ENCODE results near the gene LRRC14B.

DNA sequence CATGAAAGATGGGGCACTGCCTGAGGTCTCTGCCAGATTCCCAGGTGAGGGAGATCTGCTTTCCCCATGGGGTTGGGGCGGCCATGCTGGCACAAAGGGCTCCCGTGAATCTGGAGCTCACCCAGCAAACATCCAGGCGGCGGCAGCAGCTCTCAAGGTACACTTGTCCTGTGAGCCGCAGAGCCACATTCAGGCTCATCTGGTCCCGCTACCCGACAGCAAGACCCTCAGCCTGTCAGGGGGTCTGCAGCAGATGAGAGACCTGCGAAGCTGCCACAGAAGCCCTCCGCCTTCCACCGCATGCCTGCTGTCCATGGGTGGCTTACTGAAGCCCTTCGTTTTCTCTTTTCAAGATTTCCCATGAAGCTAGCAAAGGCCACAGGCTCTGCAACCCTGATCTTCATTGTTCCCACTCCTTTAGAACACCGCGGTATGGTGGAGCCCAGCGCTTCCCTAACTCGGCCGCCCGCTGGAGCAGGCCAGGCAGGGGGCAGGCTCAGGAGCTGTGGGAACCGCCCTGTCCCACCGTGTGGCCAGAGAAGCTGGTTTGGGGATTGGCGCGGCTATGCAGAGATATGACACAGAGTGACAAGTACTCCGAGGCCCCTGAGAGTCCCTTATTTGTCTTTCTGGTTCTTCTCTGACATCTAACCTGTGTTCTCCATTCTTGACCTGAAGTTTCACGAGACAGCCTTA lies 8.8 kb downstream of the LRRC14B start:
- TF ChIP-seq, protein P1, sequence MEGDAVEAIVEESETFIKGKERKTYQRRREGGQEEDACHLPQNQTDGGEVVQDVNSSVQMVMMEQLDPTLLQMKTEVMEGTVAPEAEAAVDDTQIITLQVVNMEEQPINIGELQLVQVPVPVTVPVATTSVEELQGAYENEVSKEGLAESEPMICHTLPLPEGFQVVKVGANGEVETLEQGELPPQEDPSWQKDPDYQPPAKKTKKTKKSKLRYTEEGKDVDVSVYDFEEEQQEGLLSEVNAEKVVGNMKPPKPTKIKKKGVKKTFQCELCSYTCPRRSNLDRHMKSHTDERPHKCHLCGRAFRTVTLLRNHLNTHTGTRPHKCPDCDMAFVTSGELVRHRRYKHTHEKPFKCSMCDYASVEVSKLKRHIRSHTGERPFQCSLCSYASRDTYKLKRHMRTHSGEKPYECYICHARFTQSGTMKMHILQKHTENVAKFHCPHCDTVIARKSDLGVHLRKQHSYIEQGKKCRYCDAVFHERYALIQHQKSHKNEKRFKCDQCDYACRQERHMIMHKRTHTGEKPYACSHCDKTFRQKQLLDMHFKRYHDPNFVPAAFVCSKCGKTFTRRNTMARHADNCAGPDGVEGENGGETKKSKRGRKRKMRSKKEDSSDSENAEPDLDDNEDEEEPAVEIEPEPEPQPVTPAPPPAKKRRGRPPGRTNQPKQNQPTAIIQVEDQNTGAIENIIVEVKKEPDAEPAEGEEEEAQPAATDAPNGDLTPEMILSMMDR (IDR thresholded peaks at IDR 0.05 in 8 of 11, conservative IDR thresholded peaks at IDR 0.05 in 3 of 11), result no peak
- TF ChIP-seq POLR2A (IDR thresholded peaks at IDR 0.05) (no peak), POLR2AphosphoS5 (IDR thresholded peaks at IDR 0.05) (no peak)

All from spleen (tissue), 7 donors.